Effector memory CD4-positive, alpha-beta T cell (primary cell): Measurements from ENCODE around the gene ACLY.
"Not testable (repeated sequence)": the region's sequence is repeated elsewhere in the genome, so short reads cannot be mapped to it uniquely, and the experiment has no call there.

Experiments
- DNase-seq, 3 donors: peaks; one replicate each; pipeline ENCODE4 v3.0.0-alpha.2; 2020
- H3K27ac ChIP-seq: 2 replicates; pipeline ENCODE4 v1.7.0; 2013; ENCODE audit warnings: mild to moderate bottlenecking, low read length, moderate library complexity; ENCODE audit not compliant: insufficient read depth, poor library complexity, severe bottlenecking
- H3K27me3 ChIP-seq: replicated peaks from 2 replicates; pipeline ENCODE4 v1.7.0; 2013; ENCODE audit warnings: mild to moderate bottlenecking, low read length; ENCODE audit not compliant: insufficient read depth, control insufficient read depth, poor library complexity, severe bottlenecking
- H3K36me3 ChIP-seq: 2 replicates; pipeline ENCODE4 v1.7.0; 2013; ENCODE audit warnings: mild to moderate bottlenecking, low read length, moderate library complexity; ENCODE audit not compliant: control insufficient read depth, insufficient read depth
- H3K4me1 ChIP-seq: 2 replicates; pipeline ENCODE4 v1.7.0; 2013; ENCODE audit warnings: low read length, mild to moderate bottlenecking; ENCODE audit not compliant: control insufficient read depth, insufficient read depth, poor library complexity, severe bottlenecking
- H3K4me3 ChIP-seq: 2 replicates; pipeline ENCODE4 v1.7.0; 2013; ENCODE audit warnings: low read length, low read depth, mild to moderate bottlenecking; ENCODE audit not compliant: insufficient read depth, poor library complexity, severe bottlenecking
- H3K9me3 ChIP-seq: 2 replicates; pipeline ENCODE4 v1.7.0; 2013; ENCODE audit warnings: mild to moderate bottlenecking, low read length, moderate library complexity; ENCODE audit not compliant: control insufficient read depth

ACLY gene

DNA sequence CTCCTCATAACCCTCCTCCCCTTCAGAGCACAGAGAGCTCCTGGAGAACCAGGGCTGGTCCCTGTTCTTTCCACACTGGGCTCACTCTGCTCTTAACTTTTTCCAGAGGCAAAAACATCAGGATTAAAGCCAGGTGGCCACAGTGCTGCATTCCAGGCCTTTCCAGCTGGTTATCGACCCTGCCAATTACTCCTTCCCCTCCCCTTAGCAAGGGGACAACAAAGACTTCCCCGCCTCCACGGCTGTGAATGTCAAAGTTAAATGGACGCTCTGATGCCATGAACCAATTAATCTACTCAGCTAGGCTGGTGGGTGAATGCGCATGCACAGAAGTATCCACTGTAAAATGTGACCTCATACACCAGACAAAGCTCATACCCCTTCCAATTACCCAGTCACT, 23.1 kb downstream of the ACLY start:
- Histone ChIP-seq H3K27ac (no peak overlapping the region), H3K4me1 (no peaks in the 10 kb centered on the region), H3K9me3 (no peaks in the 10 kb centered on the region), H3K36me3 (peaks cover 83% of the 10 kb centered on the region), H3K27me3 (no peaks in the 10 kb centered on the region), H3K4me3 (no peak overlapping the region)
- no peak for DNase-seq

DNA sequence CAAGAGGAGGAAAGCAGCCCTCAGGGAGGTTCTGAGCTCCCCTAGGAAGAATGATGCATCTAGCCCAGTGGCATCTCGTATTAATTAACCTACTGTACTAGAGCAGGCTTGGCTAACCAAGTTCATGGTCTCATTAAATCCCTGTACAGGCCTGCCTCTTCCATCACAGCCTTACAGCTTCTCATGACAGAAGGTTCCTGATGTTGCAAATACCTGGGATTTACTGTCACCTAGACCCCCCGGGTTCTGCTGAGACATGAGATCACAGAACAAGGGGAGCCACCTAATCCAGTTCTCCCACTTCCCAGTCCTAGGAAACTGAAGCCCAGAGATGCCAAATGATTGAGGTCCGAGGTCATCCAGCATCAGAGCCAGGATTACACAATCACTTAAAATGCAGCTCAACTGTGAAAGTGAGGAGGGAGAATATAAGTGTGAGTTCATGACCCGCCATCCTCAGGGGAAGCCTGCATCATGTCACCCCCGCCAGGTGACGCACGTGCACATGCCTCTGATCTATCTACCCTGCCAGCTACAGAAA, 23.9 kb downstream of the ACLY start:
- H3K4me3 ChIP-seq, result no peak overlapping the region
- peaks cover 83% of the 10 kb centered on the region for H3K36me3 ChIP-seq
- H3K9me3 ChIP-seq, result no peaks in the 10 kb centered on the region
- no peak overlapping the region for H3K27ac ChIP-seq
- no peak for DNase-seq
- H3K4me1 ChIP-seq, result no peaks in the 10 kb centered on the region
- no peaks in the 10 kb centered on the region for H3K27me3 ChIP-seq

DNA sequence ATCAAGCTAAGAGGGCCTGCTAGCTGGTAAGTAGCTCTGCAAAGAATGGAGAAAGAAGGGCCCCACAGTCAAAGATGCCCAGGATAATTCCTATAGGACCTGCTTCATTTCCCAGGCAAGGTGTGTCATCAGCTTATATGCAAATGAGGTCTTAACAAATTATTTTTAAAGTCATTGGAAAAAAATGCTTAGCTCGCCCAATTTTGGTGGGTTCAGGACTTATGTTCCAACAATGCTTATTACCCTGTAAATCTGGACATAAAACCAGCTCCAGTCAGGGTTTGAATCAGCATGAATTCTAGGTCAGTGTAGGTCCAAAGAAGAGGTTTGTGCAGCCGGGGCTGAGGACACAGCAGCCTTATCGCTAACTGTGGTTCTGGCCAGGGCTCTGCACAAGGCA, 25.4 kb downstream of the ACLY start:
- no peaks in the 10 kb centered on the region for H3K9me3 ChIP-seq
- no peaks in the 10 kb centered on the region for H3K27me3 ChIP-seq
- no peak overlapping the region for H3K27ac ChIP-seq
- no peak overlapping the region for H3K4me3 ChIP-seq
- H3K4me1 ChIP-seq, result no peaks in the 10 kb centered on the region
- H3K36me3 ChIP-seq, result peaks cover 78% of the 10 kb centered on the region
- DNase-seq, result no peak

DNA sequence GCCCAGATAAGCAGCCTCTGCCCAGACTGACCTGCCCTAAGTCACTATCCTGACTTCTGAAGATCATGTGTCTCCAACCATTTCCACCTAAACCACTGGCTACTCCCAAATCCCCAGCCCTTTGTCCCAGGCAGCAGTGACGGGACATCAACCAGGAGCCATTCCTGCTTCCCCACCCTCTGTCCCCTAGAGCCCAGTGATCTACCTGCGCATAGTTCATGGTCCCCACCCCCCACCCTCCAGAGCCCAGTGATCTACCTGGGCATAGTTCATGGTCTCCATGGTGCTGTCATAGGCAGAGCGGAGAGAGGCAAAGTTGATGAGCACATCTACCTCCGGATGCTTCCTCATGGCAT, 26.8 kb downstream of the ACLY start:
- Histone ChIP-seq H3K27ac (no peak overlapping the region), H3K27me3 (no peaks in the 10 kb centered on the region), H3K4me1 (no peaks in the 10 kb centered on the region), H3K4me3 (no peak overlapping the region), H3K9me3 (no peaks in the 10 kb centered on the region), H3K36me3 (peaks cover 74% of the 10 kb centered on the region)
- no peak for DNase-seq

DNA sequence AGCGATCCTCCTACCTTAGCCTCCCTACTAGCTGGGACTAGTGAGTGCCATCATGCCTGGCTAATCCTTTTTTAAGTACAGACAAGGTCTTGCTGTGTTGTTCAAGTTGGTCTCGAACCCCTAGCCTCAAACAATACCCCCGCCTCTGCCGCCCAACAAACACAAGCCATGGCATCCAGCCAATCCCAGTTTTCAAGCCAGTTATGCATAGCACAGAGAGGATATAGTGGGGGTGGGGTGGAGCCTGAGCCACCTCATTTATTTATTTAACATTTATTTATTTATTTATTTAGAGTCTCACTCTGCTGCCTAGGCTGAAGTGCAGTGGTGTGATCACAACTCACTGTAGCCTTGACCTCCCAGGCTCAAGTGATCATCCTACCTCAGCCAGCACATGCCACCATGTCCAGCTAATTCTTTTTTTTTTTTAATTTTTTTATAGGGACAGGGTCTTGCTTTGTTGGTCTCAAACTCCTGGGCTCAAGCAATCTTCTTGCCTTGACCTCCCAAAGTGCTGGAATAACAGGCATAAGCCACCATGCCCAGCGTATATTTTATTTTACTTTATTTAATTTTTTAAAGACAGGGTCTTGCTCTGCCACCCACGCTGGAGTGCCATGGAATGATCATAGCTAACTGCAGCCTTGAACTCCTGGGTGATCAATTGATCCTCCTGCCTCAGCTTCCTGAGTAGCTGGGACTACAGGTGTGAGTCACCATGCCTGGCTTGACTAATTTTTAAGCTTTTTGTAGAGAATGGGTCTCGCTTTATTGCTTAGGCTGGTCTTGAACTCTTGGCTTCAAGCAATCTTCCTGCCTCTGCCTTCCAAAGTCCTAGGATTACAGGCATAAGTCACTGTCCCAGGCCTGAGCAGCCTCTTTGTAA, 27.4 kb downstream of the ACLY start:
- Histone ChIP-seq H3K4me1 (no peaks in the 10 kb centered on the region), H3K36me3 (peaks cover 74% of the 10 kb centered on the region), H3K9me3 (no peaks in the 10 kb centered on the region), H3K27ac (no peak overlapping the region), H3K4me3 (no peak overlapping the region), H3K27me3 (no peaks in the 10 kb centered on the region)
- DNase-seq, result no peak

DNA sequence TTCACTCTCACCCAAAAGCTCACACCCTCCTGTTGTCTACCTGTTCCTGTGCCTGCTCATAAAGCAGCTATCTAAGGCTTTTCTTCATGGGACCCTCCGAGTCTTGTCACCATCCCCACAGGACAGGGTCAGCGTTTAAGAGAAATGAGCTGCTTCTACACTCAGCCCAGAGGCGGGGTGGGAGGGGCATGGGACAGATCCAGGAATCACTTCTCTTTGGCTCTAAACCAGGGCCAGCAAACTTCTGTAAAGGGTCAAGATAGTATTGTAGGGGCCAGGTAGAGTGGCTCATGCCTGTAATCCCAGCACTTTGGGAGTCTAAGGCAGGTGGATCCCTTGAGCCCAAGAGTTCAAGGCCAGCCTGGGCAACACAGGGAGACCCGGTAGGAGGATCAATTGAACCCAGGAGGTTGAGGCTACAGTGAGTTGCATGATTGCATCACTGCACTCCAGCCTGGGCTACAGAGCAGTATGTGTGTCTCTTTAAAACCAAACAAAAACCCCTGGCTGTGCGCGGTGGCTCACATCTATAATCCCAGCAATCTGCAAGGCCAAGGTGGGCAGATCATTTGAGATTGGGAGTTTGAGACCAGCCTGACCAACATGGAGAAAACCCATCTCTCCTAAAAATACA, 30.3 kb downstream of the ACLY start:
- Histone ChIP-seq H3K4me1 (no peaks in the 10 kb centered on the region), H3K27me3 (no peaks in the 10 kb centered on the region), H3K36me3 (peaks cover 77% of the 10 kb centered on the region), H3K27ac (no peak overlapping the region), H3K9me3 (no peaks in the 10 kb centered on the region), H3K4me3 (no peak overlapping the region)
- DNase-seq, result no peak

DNA sequence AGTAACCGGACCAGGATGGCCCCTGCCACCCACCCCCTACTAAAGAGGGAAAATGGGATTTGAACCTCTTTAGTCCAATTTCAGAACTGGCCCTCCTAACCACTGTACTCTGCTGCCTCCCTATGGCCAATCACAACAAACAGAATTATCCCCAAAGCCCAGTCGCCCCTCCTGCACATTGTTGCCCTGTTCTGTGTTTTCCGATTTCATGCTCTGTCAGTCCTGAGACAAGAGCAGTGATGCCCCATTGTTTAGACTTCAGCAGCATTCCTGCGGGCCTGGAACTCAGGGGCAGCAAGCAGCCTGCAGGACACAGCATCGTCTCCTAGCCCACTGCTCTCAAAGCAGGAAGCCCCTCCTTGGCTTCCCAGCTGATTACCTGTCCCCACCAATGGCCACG, 33.0 kb downstream of the ACLY start:
- H3K9me3 ChIP-seq, result no peaks in the 10 kb centered on the region
- no peak overlapping the region for H3K27ac ChIP-seq
- H3K4me1 ChIP-seq, result no peaks in the 10 kb centered on the region
- DNase-seq, result no peak
- no peaks in the 10 kb centered on the region for H3K27me3 ChIP-seq
- no peak overlapping the region for H3K4me3 ChIP-seq
- peaks cover 68% of the 10 kb centered on the region for H3K36me3 ChIP-seq

DNA sequence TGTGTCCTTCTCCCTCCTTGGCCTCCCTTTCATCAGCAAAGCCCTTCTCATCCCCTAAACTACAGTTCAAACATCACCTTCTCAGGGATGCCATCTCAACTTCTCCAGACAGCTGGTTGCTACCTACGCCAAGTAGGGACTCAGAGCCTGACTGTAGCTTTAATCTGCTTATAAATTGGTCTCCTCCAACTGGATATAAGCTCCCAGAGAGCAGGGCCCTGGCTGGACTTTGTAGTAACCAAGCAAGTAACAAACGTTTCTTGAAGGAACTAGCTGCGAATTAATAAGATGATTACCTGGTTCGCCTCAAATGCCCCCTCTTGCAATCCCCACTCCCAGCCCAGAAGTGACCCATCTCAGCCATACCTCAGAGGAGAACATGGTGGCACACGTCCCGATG, 36.0 kb downstream of the ACLY start:
- no peak for DNase-seq
- H3K36me3 ChIP-seq, result peaks cover 80% of the 10 kb centered on the region
- H3K4me1 ChIP-seq, result no peaks in the 10 kb centered on the region

DNA sequence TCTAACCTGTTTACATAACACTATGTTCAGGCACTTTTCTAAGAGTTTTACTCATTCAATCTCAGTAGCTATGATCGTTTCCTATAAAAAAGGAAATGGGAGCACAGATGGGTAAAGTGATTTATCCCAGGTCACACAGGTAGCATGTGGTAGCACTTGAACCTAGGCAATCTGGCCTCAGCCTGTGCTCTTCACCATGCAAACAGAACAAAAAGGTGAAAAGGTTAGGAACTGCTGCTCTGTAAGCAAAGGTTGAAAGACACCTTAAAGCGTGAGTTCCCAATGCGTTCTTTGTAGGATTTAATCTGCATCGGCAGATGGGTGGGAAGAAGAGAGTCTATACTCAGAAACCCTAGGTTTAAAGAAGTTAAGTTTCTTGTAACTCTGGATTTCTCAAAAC, 38.6 kb downstream of the ACLY start:
- Histone ChIP-seq H3K36me3 (peaks cover 64% of the 10 kb centered on the region), H3K4me1 (no peaks in the 10 kb centered on the region), H3K27me3 (no peaks in the 10 kb centered on the region), H3K4me3 (no peak overlapping the region), H3K27ac (no peak overlapping the region), H3K9me3 (no peaks in the 10 kb centered on the region)
- DNase-seq, result no peak

More for the DNA sequence above, 36.0 kb downstream of the ACLY start:
- Histone ChIP-seq H3K9me3 (no peaks in the 10 kb centered on the region), H3K27me3 (no peaks in the 10 kb centered on the region), H3K4me3 (no peak overlapping the region), H3K27ac (no peak overlapping the region)

DNA sequence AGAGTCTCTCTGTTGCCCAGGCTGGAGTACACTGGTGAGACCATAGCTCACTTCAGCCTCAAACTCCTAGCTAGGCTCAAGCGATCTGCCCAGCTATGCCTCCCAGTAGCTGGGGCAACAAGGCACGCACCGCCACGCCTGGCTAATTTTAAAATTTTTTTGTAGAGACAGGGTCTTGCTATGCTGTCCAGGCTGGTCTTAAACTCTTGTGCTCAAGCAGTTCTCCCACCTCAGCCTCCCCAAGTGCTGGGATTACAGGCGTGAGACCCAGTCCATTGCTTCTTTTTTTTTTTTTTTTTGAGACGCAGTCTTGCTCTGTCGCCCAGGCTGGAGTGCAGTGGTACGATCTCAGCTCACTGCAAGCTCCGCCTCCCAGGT, 44.5 kb downstream of the ACLY start:
- H3K9me3 ChIP-seq, H3K4me3 ChIP-seq, H3K27ac ChIP-seq, DNase-seq, H3K27me3 ChIP-seq, H3K4me1 ChIP-seq: not testable (repeated sequence)
- peaks cover 58% of the 10 kb centered on the region for H3K36me3 ChIP-seq
